ENCODE measurements around the gene CFAP61.
"Not testable (repeated sequence)": the region's sequence is repeated elsewhere in the genome, so short reads cannot be mapped to it uniquely, and the experiment has no call there.

CFAP61 gene

GRCh38 chr20:20095114-20095872 lies 43.0 kb downstream of the CFAP61 start:
- DNase-seq (ENCODE audit: low spot score), result no peak

- DNase-seq (ENCODE audit: low spot score), result no peak
Observed at GRCh38 chr20:20096421-20096820, 44.1 kb downstream of the CFAP61 start.

GRCh38 chr20:20100881-20101280 lies 48.5 kb downstream of the CFAP61 start:
- DNase-seq (ENCODE audit: low spot score), result no peak

- no peak for DNase-seq (ENCODE audit: low spot score)
Observed at GRCh38 chr20:20102163-20102562, 49.8 kb downstream of the CFAP61 start.

- no peak for DNase-seq (ENCODE audit: low spot score)
Observed at GRCh38 chr20:20102716-20103258, 50.5 kb downstream of the CFAP61 start.

- no peak for DNase-seq (ENCODE audit: low spot score)
Observed at GRCh38 chr20:20103486-20103885, 51.2 kb downstream of the CFAP61 start.

GRCh38 chr20:20123187-20123586 lies 70.9 kb downstream of the CFAP61 start:
- not testable (repeated sequence) for DNase-seq (ENCODE audit: low spot score)

GRCh38 chr20:20130399-20130798 lies 78.1 kb downstream of the CFAP61 start:
- DNase-seq (ENCODE audit: low spot score), result peak; percentile 28

- no peak for DNase-seq (ENCODE audit: low spot score)
Observed at GRCh38 chr20:20134941-20135575, 82.7 kb downstream of the CFAP61 start.

- no peak for DNase-seq (ENCODE audit: low spot score)
Observed at GRCh38 chr20:20136313-20136712, 84.0 kb downstream of the CFAP61 start.

GRCh38 chr20:20137851-20138250 lies 85.5 kb downstream of the CFAP61 start:
- DNase-seq (ENCODE audit: low spot score), result no peak

- DNase-seq (ENCODE audit: low spot score), result no peak
Observed at GRCh38 chr20:20138301-20139064, 86.2 kb downstream of the CFAP61 start.

GRCh38 chr20:20139403-20139802 lies 87.1 kb downstream of the CFAP61 start:
- DNase-seq (ENCODE audit: low spot score), result no peak

GRCh38 chr20:20143165-20143564 lies 90.8 kb downstream of the CFAP61 start:
- no peak for DNase-seq (ENCODE audit: low spot score)

- DNase-seq (ENCODE audit: low spot score), result no peak
Observed at GRCh38 chr20:20143646-20144045, 91.3 kb downstream of the CFAP61 start.

- no peak for DNase-seq (ENCODE audit: low spot score)
Observed at GRCh38 chr20:20148779-20149178, 96.4 kb downstream of the CFAP61 start.

- DNase-seq (ENCODE audit: low spot score), result no peak
Observed at GRCh38 chr20:20150241-20150640, 97.9 kb downstream of the CFAP61 start.

- no peak for DNase-seq (ENCODE audit: low spot score)
Observed at GRCh38 chr20:20160520-20160919, 108.2 kb downstream of the CFAP61 start.

- no peak for DNase-seq (ENCODE audit: low spot score)
Observed at GRCh38 chr20:20161611-20162010, 109.3 kb downstream of the CFAP61 start.

- DNase-seq (ENCODE audit: low spot score), result no peak
Observed at GRCh38 chr20:20167698-20168097, 115.4 kb downstream of the CFAP61 start.

- DNase-seq (ENCODE audit: low spot score), result no peak
Observed at GRCh38 chr20:20173254-20173653, 120.9 kb downstream of the CFAP61 start.

- no peak for DNase-seq (ENCODE audit: low spot score)
Observed at GRCh38 chr20:20174089-20174835, 121.9 kb downstream of the CFAP61 start.

Measured in LoVo (cell line).